ENCODE measurements around the gene PLCZ1. TPM values are rescaled to one million over a fixed set of nuclear protein-coding genes. Genes with fewer than 3 reads are reported as not detected.

Gene PLCZ1
- total and polyA plus RNA-seq, 9 of the 15 experiments (the other 6 are each of a cell fraction or from before 2014, with no cell fraction given) = not detected

Other genes with a start within 250 kb of the PLCZ1 start
- not detected in 2 replicates for gene CAPZA3, start 107 bp upstream of the PLCZ1 start, total RNA-seq (2014; rRNA removed)
- gene CAPZA3, start 107 bp upstream of the PLCZ1 start, total RNA-seq (2014; rRNA removed; fragmentation: Illumina TruSeq; extraction: Trizol) = not detected in 2 replicates
- not detected in 2 replicates for gene CAPZA3, start 107 bp upstream of the PLCZ1 start, total RNA-seq (2015; rRNA removed; fragmentation: Illumina TruSeq; extraction: Trizol)
- not detected in 2 replicates for gene CAPZA3, start 107 bp upstream of the PLCZ1 start, total RNA-seq (2021)
- not detected in 2 replicates for gene CAPZA3, start 107 bp upstream of the PLCZ1 start, polyA plus RNA-seq (2011; rRNA removed)
- gene CAPZA3, start 107 bp upstream of the PLCZ1 start, polyA plus RNA-seq (2014; fragmentation: Illumina TruSeq; extraction: Trizol) = not detected in 2 replicates
- gene CAPZA3, start 107 bp upstream of the PLCZ1 start, polyA plus RNA-seq (2014; fragmentation: Nextera tagmentation; extraction: Ambion mirVana) = not detected
- gene CAPZA3, start 107 bp upstream of the PLCZ1 start, polyA plus RNA-seq (2014; rRNA removed) = not detected in 2 replicates